Measurements from ENCODE around the gene GATAD2A.

Gene GATAD2A

DNA sequence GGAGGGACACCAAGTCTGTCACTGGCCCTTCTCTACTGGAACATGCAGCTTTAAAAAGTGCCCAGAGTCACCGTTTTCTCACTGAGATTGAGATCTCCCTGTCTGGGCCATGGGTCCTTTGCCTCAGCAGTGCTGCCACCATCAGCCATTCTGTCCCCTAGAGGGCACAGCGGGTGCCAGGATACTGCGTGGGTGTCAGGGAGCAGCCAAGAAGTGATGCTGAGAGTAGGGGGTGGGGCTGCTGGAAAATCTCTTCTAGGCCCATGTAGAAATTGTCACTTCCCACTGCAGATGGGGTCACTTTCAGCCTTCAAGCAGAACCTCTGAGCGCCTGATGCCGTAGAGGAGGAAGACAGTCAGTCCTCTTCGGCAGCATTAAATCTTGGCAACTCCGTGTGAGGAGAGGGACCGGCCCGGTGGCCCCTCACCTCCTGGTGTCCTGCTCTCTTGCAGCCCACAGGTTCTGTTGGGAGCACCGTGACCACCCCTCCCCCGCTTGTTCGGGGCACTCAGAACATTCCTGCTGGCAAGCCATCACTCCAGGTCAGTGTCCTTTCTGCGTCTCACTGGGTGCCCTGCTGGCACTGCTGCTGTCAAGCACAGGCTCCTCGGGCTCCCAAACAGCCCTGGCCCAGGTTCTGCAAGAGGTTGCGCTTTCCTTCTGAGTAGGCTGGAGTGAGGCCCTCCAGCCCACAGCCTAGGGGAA is 88.5 kb downstream of the GATAD2A start:
- TF ChIP-seq, protein P1, sequence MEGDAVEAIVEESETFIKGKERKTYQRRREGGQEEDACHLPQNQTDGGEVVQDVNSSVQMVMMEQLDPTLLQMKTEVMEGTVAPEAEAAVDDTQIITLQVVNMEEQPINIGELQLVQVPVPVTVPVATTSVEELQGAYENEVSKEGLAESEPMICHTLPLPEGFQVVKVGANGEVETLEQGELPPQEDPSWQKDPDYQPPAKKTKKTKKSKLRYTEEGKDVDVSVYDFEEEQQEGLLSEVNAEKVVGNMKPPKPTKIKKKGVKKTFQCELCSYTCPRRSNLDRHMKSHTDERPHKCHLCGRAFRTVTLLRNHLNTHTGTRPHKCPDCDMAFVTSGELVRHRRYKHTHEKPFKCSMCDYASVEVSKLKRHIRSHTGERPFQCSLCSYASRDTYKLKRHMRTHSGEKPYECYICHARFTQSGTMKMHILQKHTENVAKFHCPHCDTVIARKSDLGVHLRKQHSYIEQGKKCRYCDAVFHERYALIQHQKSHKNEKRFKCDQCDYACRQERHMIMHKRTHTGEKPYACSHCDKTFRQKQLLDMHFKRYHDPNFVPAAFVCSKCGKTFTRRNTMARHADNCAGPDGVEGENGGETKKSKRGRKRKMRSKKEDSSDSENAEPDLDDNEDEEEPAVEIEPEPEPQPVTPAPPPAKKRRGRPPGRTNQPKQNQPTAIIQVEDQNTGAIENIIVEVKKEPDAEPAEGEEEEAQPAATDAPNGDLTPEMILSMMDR (IDR thresholded peaks at IDR 0.05; ENCODE audit: low read depth, low read length), result no peak
- H3K4me3 ChIP-seq (ENCODE audit: low read depth, low read length), result no peak overlapping the region
- no peak for DNase-seq (ENCODE audit: low read depth, low spot score)
- in situ Hi-C loops (cut with HindIII; ENCODE audit: low sequenced_read_pairs), result no loop called here

DNA sequence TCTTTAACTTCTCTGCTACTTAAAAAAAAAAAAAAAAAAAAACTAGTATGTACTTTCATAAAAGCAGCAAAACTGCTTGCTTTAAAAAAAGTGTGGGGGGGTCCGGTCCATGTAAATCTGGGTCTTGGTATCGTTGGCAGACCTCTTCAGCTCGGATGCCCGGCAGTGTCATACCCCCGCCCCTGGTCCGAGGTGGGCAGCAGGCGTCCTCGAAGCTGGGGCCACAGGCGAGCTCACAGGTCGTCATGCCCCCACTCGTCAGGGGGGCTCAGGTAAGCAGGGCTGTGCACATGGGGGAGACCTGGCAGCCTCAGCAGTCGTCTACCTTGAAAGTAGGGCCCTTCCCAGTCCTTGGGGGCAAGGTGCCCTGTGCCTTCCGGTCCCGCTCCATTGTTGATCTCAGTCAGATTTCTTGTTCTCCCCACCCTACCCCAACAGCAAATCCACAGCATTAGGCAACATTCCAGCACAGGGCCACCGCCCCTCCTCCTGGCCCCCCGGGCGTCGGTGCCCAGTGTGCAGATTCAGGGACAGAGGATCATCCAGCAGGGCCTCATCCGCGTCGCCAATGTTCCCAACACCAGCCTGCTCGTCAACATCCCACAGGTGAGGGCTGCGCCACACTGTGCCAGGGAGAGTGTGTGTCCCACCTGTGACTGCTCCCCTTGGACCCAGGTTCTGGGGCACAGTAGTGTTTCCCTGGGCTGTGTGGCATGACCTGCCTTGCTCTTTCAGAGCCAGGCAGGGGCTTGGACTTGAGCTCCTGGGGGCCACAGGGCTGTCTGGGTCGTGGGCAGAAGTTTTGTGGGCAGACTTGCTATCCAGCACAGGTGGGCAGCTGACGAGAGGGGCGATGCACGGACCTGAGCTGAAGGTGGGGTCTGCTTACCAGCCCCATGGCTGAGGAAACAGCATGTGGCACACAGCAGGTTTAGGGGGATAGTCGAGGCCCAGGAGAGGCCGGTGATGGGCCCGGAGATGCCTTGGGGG is 90.4 kb downstream of the GATAD2A start:
- no peak for DNase-seq (ENCODE audit: low read depth, low spot score)
- no peak overlapping the region for H3K4me3 ChIP-seq (ENCODE audit: low read depth, low read length)
- in situ Hi-C loops (cut with HindIII; ENCODE audit: low sequenced_read_pairs), result no loop called here
- TF ChIP-seq, protein P1 (IDR thresholded peaks at IDR 0.05; ENCODE audit: low read depth, low read length), result no peak

DNA sequence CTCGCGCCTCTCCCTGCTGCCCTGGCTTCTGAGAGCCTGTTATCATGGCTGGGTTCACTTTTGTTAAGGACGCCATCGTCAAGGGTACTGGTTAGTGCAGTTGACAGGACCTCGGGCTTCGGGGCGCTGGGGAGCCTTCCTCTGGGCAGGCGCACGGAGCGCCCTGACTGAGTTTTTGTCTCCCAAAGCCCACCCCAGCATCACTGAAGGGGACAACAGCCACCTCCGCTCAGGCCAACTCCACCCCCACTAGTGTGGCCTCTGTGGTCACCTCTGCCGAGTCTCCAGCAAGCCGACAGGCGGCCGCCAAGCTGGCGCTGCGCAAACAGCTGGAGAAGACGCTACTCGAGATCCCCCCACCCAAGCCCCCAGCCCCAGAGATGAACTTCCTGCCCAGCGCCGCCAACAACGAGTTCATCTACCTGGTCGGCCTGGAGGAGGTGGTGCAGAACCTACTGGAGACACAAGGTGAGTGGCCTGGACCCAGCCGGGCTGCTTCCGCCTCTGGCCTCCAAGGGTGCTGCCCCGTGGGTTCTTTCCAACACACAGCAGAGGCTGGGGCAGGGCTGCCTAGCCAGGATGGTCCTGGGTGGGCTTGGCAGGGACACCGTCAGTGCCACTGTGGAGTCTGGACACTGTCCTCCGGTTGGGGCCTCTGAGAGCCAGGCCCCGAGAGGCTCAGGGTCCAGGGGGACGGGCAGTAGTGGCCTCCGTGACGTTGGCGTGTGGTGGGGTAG is 92.9 kb downstream of the GATAD2A start:
- TF ChIP-seq, protein P1 (IDR thresholded peaks at IDR 0.05; ENCODE audit: low read depth, low read length), result no peak
- DNase-seq (ENCODE audit: low read depth, low spot score), result no peak
- in situ Hi-C loops (cut with HindIII; ENCODE audit: low sequenced_read_pairs), result no loop called here
- H3K4me3 ChIP-seq (ENCODE audit: low read depth, low read length), result no peak overlapping the region

DNA sequence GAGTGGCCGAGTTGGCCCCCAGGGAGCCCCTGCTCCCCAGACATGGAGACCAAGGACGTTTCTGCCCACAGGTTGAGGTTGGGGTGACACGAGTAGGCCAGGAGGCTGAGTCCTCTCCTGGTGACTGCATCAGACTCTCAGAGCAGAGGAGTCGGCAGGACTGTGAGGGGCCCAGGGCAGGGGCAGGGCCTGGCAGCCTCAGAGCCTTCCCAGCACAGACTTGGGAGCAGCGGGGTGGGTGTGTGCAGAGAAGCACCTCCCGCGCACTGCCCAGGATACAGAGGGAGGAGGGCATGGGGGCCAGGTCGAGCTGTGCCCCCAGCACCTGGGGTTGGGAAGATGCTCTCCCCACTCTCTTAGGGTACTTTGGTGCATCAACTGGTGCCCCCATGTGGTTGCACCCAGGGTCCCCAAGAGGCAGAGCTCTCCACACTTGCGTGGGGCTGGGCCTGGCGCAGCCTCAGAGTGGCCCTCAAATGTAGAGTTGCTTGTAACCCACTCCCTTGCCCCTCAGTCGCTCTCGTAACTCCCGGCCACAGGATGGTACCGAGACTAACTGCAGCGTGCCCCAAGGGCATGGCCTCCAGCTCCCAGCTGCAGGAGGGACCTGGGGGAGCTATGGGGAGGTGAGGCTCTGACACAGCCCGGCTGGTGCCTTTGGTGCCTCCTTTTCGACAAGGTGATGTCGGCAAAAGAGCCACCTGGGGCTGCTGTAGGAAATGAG is 94.0 kb downstream of the GATAD2A start:
- TF ChIP-seq, protein P1 (IDR thresholded peaks at IDR 0.05; ENCODE audit: low read depth, low read length), result no peak
- H3K4me3 ChIP-seq (ENCODE audit: low read depth, low read length), result no peak overlapping the region
- in situ Hi-C loops (cut with HindIII; ENCODE audit: low sequenced_read_pairs), result no loop called here
- no peak for DNase-seq (ENCODE audit: low read depth, low spot score)

DNA sequence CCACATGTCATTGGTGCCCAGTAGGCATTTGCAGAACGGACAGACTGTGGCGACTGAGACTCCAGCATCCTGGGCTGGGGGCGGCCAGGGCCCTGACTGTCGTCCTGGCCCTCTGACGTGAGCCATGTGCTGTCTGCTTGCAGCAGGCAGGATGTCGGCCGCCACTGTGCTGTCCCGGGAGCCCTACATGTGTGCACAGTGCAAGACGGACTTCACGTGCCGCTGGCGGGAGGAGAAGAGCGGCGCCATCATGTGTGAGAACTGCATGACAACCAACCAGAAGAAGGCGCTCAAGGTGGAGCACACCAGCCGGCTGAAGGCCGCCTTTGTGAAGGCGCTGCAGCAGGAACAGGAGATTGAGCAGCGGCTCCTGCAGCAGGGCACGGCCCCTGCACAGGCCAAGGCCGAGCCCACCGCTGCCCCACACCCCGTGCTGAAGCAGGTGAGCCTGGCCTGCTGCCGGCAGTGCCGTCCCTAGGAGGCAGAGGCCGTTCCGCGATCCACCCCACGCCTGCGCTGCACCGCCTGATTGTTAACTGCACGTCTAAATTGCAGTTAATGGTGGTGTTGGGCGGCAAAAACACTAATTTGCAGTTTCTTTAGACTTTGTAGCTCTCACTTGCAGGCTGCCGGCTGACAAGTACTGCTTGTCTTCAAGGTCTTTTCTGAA is 95.6 kb downstream of the GATAD2A start:
- H3K4me3 ChIP-seq (ENCODE audit: low read depth, low read length), result no peak overlapping the region
- in situ Hi-C loops (cut with HindIII; ENCODE audit: low sequenced_read_pairs), result no loop called here
- TF ChIP-seq, protein P1 (IDR thresholded peaks at IDR 0.05; ENCODE audit: low read depth, low read length), result no peak
- no peak for DNase-seq (ENCODE audit: low read depth, low spot score)
